ENCODE results near the gene GABBR1.

The GABBR1 gene

GRCh38 chr6:29552512-29553051 is 80.4 kb downstream of the GABBR1 start:
- H3K4me1 Mint-ChIP-seq (ENCODE audit: low read depth), result peaks cover 15% of the 10 kb centered on the region
- H3K27ac Mint-ChIP-seq, result no peak overlapping the region
- peaks cover 3% of the 10 kb centered on the region for H3K9me3 Mint-ChIP-seq
- no peaks in the 10 kb centered on the region for H3K36me3 Mint-ChIP-seq (ENCODE audit: low read depth)
- peak overlapping the region; percentile 64 for H3K4me3 Mint-ChIP-seq
- H3K27me3 Mint-ChIP-seq, result peaks cover 84% of the 10 kb centered on the region

GRCh38 chr6:29547573-29547972 is 85.4 kb downstream of the GABBR1 start:
- H3K36me3 Mint-ChIP-seq (ENCODE audit: low read depth), result no peaks in the 10 kb centered on the region
- no peak overlapping the region for H3K27ac Mint-ChIP-seq
- H3K4me1 Mint-ChIP-seq (ENCODE audit: low read depth), result peaks cover under 1% of the 10 kb centered on the region
- H3K27me3 Mint-ChIP-seq, result peaks cover 70% of the 10 kb centered on the region
- H3K9me3 Mint-ChIP-seq, result peaks cover 3% of the 10 kb centered on the region
- H3K4me3 Mint-ChIP-seq, result no peak overlapping the region

GRCh38 chr6:29537714-29538403 is 95.1 kb downstream of the GABBR1 start:
- Mint-ChIP-seq H3K27me3 (peaks cover 13% of the 10 kb centered on the region), H3K36me3 (ENCODE audit: low read depth) (no peaks in the 10 kb centered on the region), H3K9me3 (no peaks in the 10 kb centered on the region), H3K4me3 (no peak overlapping the region), H3K27ac (no peak overlapping the region), H3K4me1 (ENCODE audit: low read depth) (no peaks in the 10 kb centered on the region)

GRCh38 chr6:29532320-29532951 is 100.5 kb downstream of the GABBR1 start:
- Mint-ChIP-seq H3K27me3 (no peaks in the 10 kb centered on the region), H3K27ac (no peak overlapping the region), H3K4me3 (no peak overlapping the region), H3K36me3 (ENCODE audit: low read depth) (no peaks in the 10 kb centered on the region), H3K9me3 (no peaks in the 10 kb centered on the region), H3K4me1 (ENCODE audit: low read depth) (no peaks in the 10 kb centered on the region)

GRCh38 chr6:29531668-29532067 is 101.3 kb downstream of the GABBR1 start:
- Mint-ChIP-seq H3K27ac (no peak overlapping the region), H3K27me3 (peaks cover 3% of the 10 kb centered on the region), H3K4me3 (no peak overlapping the region), H3K9me3 (no peaks in the 10 kb centered on the region), H3K36me3 (ENCODE audit: low read depth) (no peaks in the 10 kb centered on the region), H3K4me1 (ENCODE audit: low read depth) (no peaks in the 10 kb centered on the region)

GRCh38 chr6:29530671-29531310 is 102.2 kb downstream of the GABBR1 start:
- no peak overlapping the region for H3K4me3 Mint-ChIP-seq
- no peaks in the 10 kb centered on the region for H3K4me1 Mint-ChIP-seq (ENCODE audit: low read depth)
- no peaks in the 10 kb centered on the region for H3K36me3 Mint-ChIP-seq (ENCODE audit: low read depth)

GRCh38 chr6:29529956-29530355 is 103.0 kb downstream of the GABBR1 start:
- Mint-ChIP-seq H3K4me3 (no peak overlapping the region), H3K27me3 (peaks cover 15% of the 10 kb centered on the region), H3K36me3 (ENCODE audit: low read depth) (no peaks in the 10 kb centered on the region), H3K27ac (no peak overlapping the region), H3K9me3 (no peaks in the 10 kb centered on the region), H3K4me1 (ENCODE audit: low read depth) (no peaks in the 10 kb centered on the region)

More at GRCh38 chr6:29530671-29531310, 102.2 kb downstream of the GABBR1 start:
- Mint-ChIP-seq H3K27me3 (peaks cover 6% of the 10 kb centered on the region), H3K9me3 (no peaks in the 10 kb centered on the region), H3K27ac (no peak overlapping the region)

GRCh38 chr6:29528988-29529560 is 103.9 kb downstream of the GABBR1 start:
- H3K4me1 Mint-ChIP-seq (ENCODE audit: low read depth), result no peaks in the 10 kb centered on the region
- H3K27me3 Mint-ChIP-seq, result peaks cover 22% of the 10 kb centered on the region
- H3K36me3 Mint-ChIP-seq (ENCODE audit: low read depth), result no peaks in the 10 kb centered on the region
- no peaks in the 10 kb centered on the region for H3K9me3 Mint-ChIP-seq
- no peak overlapping the region for H3K27ac Mint-ChIP-seq
- H3K4me3 Mint-ChIP-seq, result no peak overlapping the region

- H3K4me3 Mint-ChIP-seq, result no peak overlapping the region
- no peaks in the 10 kb centered on the region for H3K4me1 Mint-ChIP-seq (ENCODE audit: low read depth)
- H3K9me3 Mint-ChIP-seq, result no peaks in the 10 kb centered on the region
- peaks cover 22% of the 10 kb centered on the region for H3K27me3 Mint-ChIP-seq
- H3K27ac Mint-ChIP-seq, result no peak overlapping the region
- no peaks in the 10 kb centered on the region for H3K36me3 Mint-ChIP-seq (ENCODE audit: low read depth)
Observed at GRCh38 chr6:29528300-29528931, 104.6 kb downstream of the GABBR1 start.

- Mint-ChIP-seq H3K9me3 (peaks cover 4% of the 10 kb centered on the region), H3K27me3 (peaks cover 27% of the 10 kb centered on the region), H3K4me1 (ENCODE audit: low read depth) (no peaks in the 10 kb centered on the region), H3K27ac (no peak overlapping the region), H3K36me3 (ENCODE audit: low read depth) (no peaks in the 10 kb centered on the region), H3K4me3 (no peak overlapping the region)
Observed at GRCh38 chr6:29527564-29527963, 105.4 kb downstream of the GABBR1 start.

GRCh38 chr6:29527126-29527525 is 105.9 kb downstream of the GABBR1 start:
- H3K27ac Mint-ChIP-seq, result no peak overlapping the region
- H3K9me3 Mint-ChIP-seq, result peaks cover 4% of the 10 kb centered on the region
- no peaks in the 10 kb centered on the region for H3K4me1 Mint-ChIP-seq (ENCODE audit: low read depth)
- no peak overlapping the region for H3K4me3 Mint-ChIP-seq
- no peaks in the 10 kb centered on the region for H3K36me3 Mint-ChIP-seq (ENCODE audit: low read depth)
- H3K27me3 Mint-ChIP-seq, result peaks cover 30% of the 10 kb centered on the region

- no peak overlapping the region for H3K27ac Mint-ChIP-seq
- H3K27me3 Mint-ChIP-seq, result peaks cover 33% of the 10 kb centered on the region
- no peak overlapping the region for H3K4me3 Mint-ChIP-seq
- H3K9me3 Mint-ChIP-seq, result peaks cover 4% of the 10 kb centered on the region
- H3K4me1 Mint-ChIP-seq (ENCODE audit: low read depth), result no peaks in the 10 kb centered on the region
- no peaks in the 10 kb centered on the region for H3K36me3 Mint-ChIP-seq (ENCODE audit: low read depth)
Observed at GRCh38 chr6:29525311-29525639, 107.7 kb downstream of the GABBR1 start.

- Mint-ChIP-seq H3K4me3 (no peak overlapping the region), H3K27ac (no peak overlapping the region), H3K27me3 (peaks cover 33% of the 10 kb centered on the region), H3K9me3 (peaks cover 4% of the 10 kb centered on the region), H3K4me1 (ENCODE audit: low read depth) (no peaks in the 10 kb centered on the region), H3K36me3 (ENCODE audit: low read depth) (no peaks in the 10 kb centered on the region)
Observed at GRCh38 chr6:29524444-29525310, 108.3 kb downstream of the GABBR1 start.

- no peaks in the 10 kb centered on the region for H3K36me3 Mint-ChIP-seq (ENCODE audit: low read depth)
- H3K27ac Mint-ChIP-seq, result no peak overlapping the region
- no peak overlapping the region for H3K4me3 Mint-ChIP-seq
- H3K9me3 Mint-ChIP-seq, result peaks cover 4% of the 10 kb centered on the region
- peaks cover 33% of the 10 kb centered on the region for H3K27me3 Mint-ChIP-seq
- H3K4me1 Mint-ChIP-seq (ENCODE audit: low read depth), result no peaks in the 10 kb centered on the region
Observed at GRCh38 chr6:29524044-29524443, 108.9 kb downstream of the GABBR1 start.

Data from stimulated activated naive CD8-positive, alpha-beta T cell treated with anti-CD3 and anti-CD28 coated beads, Interleukin-15, Interleukin-2, amounts not matched to agents 100 ng/mL and 50 ng/mL, for 24 hours (primary cell).